ENCODE results near the gene NDUFS8.

The NDUFS8 gene

GRCh38 chr11:68011051-68011943, 19.2 kb upstream of the NDUFS8 start:
- H3K9ac ChIP-seq (ENCODE audit: low read depth, low read length, poor library complexity, severe bottlenecking) = no peak overlapping the region
- no peak for TF ChIP-seq EZH2phosphoT487 (IDR thresholded peaks at IDR 0.05; ENCODE audit: borderline replicate concordance)
- no peak for TF ChIP-seq CTCF (conservative IDR thresholded peaks at IDR 0.05; ENCODE audit: low read length)
- H3F3A ChIP-seq (ENCODE audit: low read depth) = no peaks in the 10 kb centered on the region
- H2AFZ ChIP-seq (ENCODE audit: low read length) = no peak overlapping the region
- H3K4me1 ChIP-seq (ENCODE audit: insufficient read depth, low read length, poor library complexity, severe bottlenecking) = peaks cover 29% of the 10 kb centered on the region
- no peaks in the 10 kb centered on the region for H3K9me2 ChIP-seq (replicated peaks; ENCODE audit: low read depth, low read length)
- no peaks in the 10 kb centered on the region for H3K79me2 ChIP-seq (ENCODE audit: insufficient read depth, low read length)
- no peak overlapping the region for H3K4me3 ChIP-seq (ENCODE audit: low read length, poor library complexity, severe bottlenecking)
- H3K36me3 ChIP-seq (ENCODE audit: insufficient read depth, low read length) = no peaks in the 10 kb centered on the region
- no peaks in the 10 kb centered on the region for H3K27me3 ChIP-seq (ENCODE audit: insufficient read depth, low read length, poor library complexity, severe bottlenecking)
- H4K20me1 ChIP-seq (ENCODE audit: insufficient read depth, low read length, poor library complexity, severe bottlenecking) = no peaks in the 10 kb centered on the region
- H3K9me3 ChIP-seq (ENCODE audit: insufficient read depth, low read depth, low read length) = no peaks in the 10 kb centered on the region
- H3K4me2 ChIP-seq (ENCODE audit: low read depth, low read length, poor library complexity, severe bottlenecking) = no peak overlapping the region

- TF ChIP-seq EZH2phosphoT487 (IDR thresholded peaks at IDR 0.05; ENCODE audit: borderline replicate concordance) (no peak), CTCF (conservative IDR thresholded peaks at IDR 0.05; ENCODE audit: low read length) (no peak)
- no peak overlapping the region for H2AFZ ChIP-seq (ENCODE audit: low read length)
- no peaks in the 10 kb centered on the region for H3K27me3 ChIP-seq (ENCODE audit: insufficient read depth, low read length, poor library complexity, severe bottlenecking)
- no peaks in the 10 kb centered on the region for H3K79me2 ChIP-seq (ENCODE audit: insufficient read depth, low read length)
- no peak overlapping the region for H3K9ac ChIP-seq (ENCODE audit: low read depth, low read length, poor library complexity, severe bottlenecking)
- no peaks in the 10 kb centered on the region for H3F3A ChIP-seq (ENCODE audit: low read depth)
- H3K4me1 ChIP-seq (ENCODE audit: insufficient read depth, low read length, poor library complexity, severe bottlenecking) = peaks cover 29% of the 10 kb centered on the region
- H3K9me2 ChIP-seq (replicated peaks; ENCODE audit: low read depth, low read length) = no peaks in the 10 kb centered on the region
- H3K4me2 ChIP-seq (ENCODE audit: low read depth, low read length, poor library complexity, severe bottlenecking) = no peak overlapping the region
- H3K4me3 ChIP-seq (ENCODE audit: low read length, poor library complexity, severe bottlenecking) = no peak overlapping the region
- no peaks in the 10 kb centered on the region for H3K36me3 ChIP-seq (ENCODE audit: insufficient read depth, low read length)
- no peaks in the 10 kb centered on the region for H3K9me3 ChIP-seq (ENCODE audit: insufficient read depth, low read depth, low read length)
- H4K20me1 ChIP-seq (ENCODE audit: insufficient read depth, low read length, poor library complexity, severe bottlenecking) = no peaks in the 10 kb centered on the region
These were observed 18.2 kb upstream of the NDUFS8 start for GRCh38 chr11:68012044-68012842.

GRCh38 chr11:68012843-68013610, 17.5 kb upstream of the NDUFS8 start:
- H3K9ac ChIP-seq (ENCODE audit: low read depth, low read length, poor library complexity, severe bottlenecking) = no peak overlapping the region
- H3F3A ChIP-seq (ENCODE audit: low read depth) = no peaks in the 10 kb centered on the region
- no peak overlapping the region for H2AFZ ChIP-seq (ENCODE audit: low read length)
- TF ChIP-seq CTCF (conservative IDR thresholded peaks at IDR 0.05; ENCODE audit: low read length) (no peak), EZH2phosphoT487 (IDR thresholded peaks at IDR 0.05; ENCODE audit: borderline replicate concordance) (no peak)
- H3K4me1 ChIP-seq (ENCODE audit: insufficient read depth, low read length, poor library complexity, severe bottlenecking) = peaks cover 29% of the 10 kb centered on the region
- H3K79me2 ChIP-seq (ENCODE audit: insufficient read depth, low read length) = no peaks in the 10 kb centered on the region
- no peaks in the 10 kb centered on the region for H3K9me3 ChIP-seq (ENCODE audit: insufficient read depth, low read depth, low read length)
- H3K4me3 ChIP-seq (ENCODE audit: low read length, poor library complexity, severe bottlenecking) = no peak overlapping the region
- H3K36me3 ChIP-seq (ENCODE audit: insufficient read depth, low read length) = no peaks in the 10 kb centered on the region
- no peaks in the 10 kb centered on the region for H4K20me1 ChIP-seq (ENCODE audit: insufficient read depth, low read length, poor library complexity, severe bottlenecking)
- no peak overlapping the region for H3K4me2 ChIP-seq (ENCODE audit: low read depth, low read length, poor library complexity, severe bottlenecking)
- H3K27me3 ChIP-seq (ENCODE audit: insufficient read depth, low read length, poor library complexity, severe bottlenecking) = no peaks in the 10 kb centered on the region
- no peaks in the 10 kb centered on the region for H3K9me2 ChIP-seq (replicated peaks; ENCODE audit: low read depth, low read length)
